Endothelial cell of umbilical vein (primary cell): Measurements from ENCODE around the gene HLA-F. TPM values are rescaled to one million over a fixed set of nuclear protein-coding genes. Genes with fewer than 3 reads are reported as not detected.
A peak's percentile ranks its signal among the peaks of the same experiment; 100 is the strongest.

Experiments
- BruUV-seq: library from RNA; stranded (reverse); fragments of 400-500 nt; replicated peaks from 2 replicates; lab custom pipeline; 2021; lab: Mats Ljungman, UMichigan
- CTCF ChIA-PET: fragments of 300-600, 350-600 bp; sonication (Branson Sonifier 250); formaldehyde crosslinking; loops from one replicate; lab custom pipeline; 2021; ENCODE audit warnings: antibody characterized with exemption, inconsistent platforms; lab: Charles Lee
- POLR2A ChIA-PET: fragments of 300-600, 350-600 bp; sonication (Branson Sonifier 250); formaldehyde crosslinking; loops from one replicate; lab custom pipeline; 2021; ENCODE audit warnings: antibody characterized with exemption, inconsistent platforms; lab: Charles Lee
- DNase-seq: peaks from one replicate; pipeline ENCODE4 v3.0.0-alpha.2; 2011; ENCODE audit warnings: low read depth, low spot score
- FAIRE-seq: peaks from 2 replicates; lab custom pipeline; 2011; peaks lifted over from hg19 to GRCh38; lab: Jason Lieb, UNC
- H2AFZ ChIP-seq: 2 replicates; pipeline ENCODE4 v1.6.0; 2012; ENCODE audit warnings: low read depth, low read length, control low read depth, inconsistent platforms
- H3K27ac ChIP-seq: 2 replicates; pipeline ENCODE4 v1.5.1; 2011; ENCODE audit warnings: low read depth, mild to moderate bottlenecking, control low read depth, low read length, moderate library complexity; ENCODE audit not compliant: insufficient read depth
- H3K27me3 ChIP-seq, 2 experiments: 2 replicates each; pipeline versions ENCODE4 v1.6.0 to v1.6.1; 2011; ENCODE audit warnings: low read length in 2 of 2, mixed read lengths in 1 of 2; ENCODE audit not compliant: control insufficient read depth in 2 of 2, insufficient read depth in 2 of 2
- H3K36me3 ChIP-seq, 2 experiments: 2 replicates in 1 of 2; 3 replicates in 1 of 2; pipeline ENCODE4 v1.5.1; 2011; ENCODE audit warnings: low read length in 2 of 2, mild to moderate bottlenecking in 1 of 2, moderate library complexity in 1 of 2; ENCODE audit not compliant: control insufficient read depth in 2 of 2, insufficient read depth in 2 of 2; ENCODE audit errors: extremely low read depth in 1 of 2
- H3K4me1 ChIP-seq: 3 replicates; pipeline ENCODE4 v1.5.1; 2011; ENCODE audit warnings: mild to moderate bottlenecking, low read length; ENCODE audit not compliant: control insufficient read depth, insufficient read depth; ENCODE audit errors: extremely low read depth
- H3K4me2 ChIP-seq: 2 replicates; pipeline ENCODE4 v1.6.1; 2011; ENCODE audit warnings: low read length, control low read depth, mixed read lengths; ENCODE audit not compliant: insufficient read depth
- H3K4me3 ChIP-seq, 3 experiments: fragments of 200-600 bp in 1 of 3; sonication (generic), shearing (Covaris generic) in 1 of 3; replicated peaks in 1 of 3; 2 replicates each; pipeline ENCODE4 v1.5.1; 2011 to 2016; ENCODE audit warnings: control low read depth in 3 of 3, low read length in 3 of 3, mild to moderate bottlenecking in 2 of 3, inconsistent platforms in 1 of 3, low read depth in 1 of 3, moderate library complexity in 1 of 3; ENCODE audit not compliant: insufficient read depth in 1 of 3
- H3K79me2 ChIP-seq: 2 replicates; pipeline ENCODE4 v1.6.0; 2012; ENCODE audit warnings: low read length, inconsistent platforms; ENCODE audit not compliant: control insufficient read depth, insufficient read depth
- H3K9ac ChIP-seq: replicated peaks from 2 replicates; pipeline ENCODE3; 2011; ENCODE audit warnings: low read length, control low read depth; ENCODE audit not compliant: insufficient read depth; ENCODE audit errors: extremely low read depth
- H3K9me1 ChIP-seq: replicated peaks from 3 replicates; pipeline ENCODE4 v1.6.0; 2011; ENCODE audit warnings: mild to moderate bottlenecking, low read length; ENCODE audit not compliant: control insufficient read depth, insufficient read depth; ENCODE audit errors: extremely low read depth
- H3K9me3 ChIP-seq: replicated peaks from 2 replicates; pipeline ENCODE4 v1.5.1; 2012; ENCODE audit warnings: low read length, inconsistent platforms; ENCODE audit not compliant: control insufficient read depth, insufficient read depth
- H4K20me1 ChIP-seq: replicated peaks from 2 replicates; pipeline ENCODE3; 2011; ENCODE audit warnings: mild to moderate bottlenecking, low read length; ENCODE audit not compliant: control insufficient read depth, insufficient read depth; ENCODE audit errors: extremely low read depth
- CTCF ChIP-seq, 2 donors: IDR thresholded peaks; 1 replicate in 1 of 2; 2 replicates in 1 of 2; pipeline ENCODE4 v1.5.1; 2011; ENCODE audit warnings: low read length in 2 of 2, mild to moderate bottlenecking in 2 of 2, moderate library complexity in 2 of 2, control low read depth in 1 of 2, inconsistent platforms in 1 of 2, low read depth in 1 of 2; ENCODE audit not compliant: insufficient read depth in 1 of 2; ENCODE audit errors: extremely low read depth in 1 of 2
- EZH2 ChIP-seq: IDR thresholded peaks from 2 replicates; pipeline ENCODE4 v1.6.1; 2012; ENCODE audit warnings: borderline replicate concordance, low read depth, mild to moderate bottlenecking, moderate library complexity, low read length, inconsistent platforms; ENCODE audit not compliant: severe bottlenecking
- FOS ChIP-seq: IDR thresholded peaks from 2 replicates; pipeline ENCODE4 v1.6.1; 2011; ENCODE audit warnings: mild to moderate bottlenecking, low read length, moderate library complexity, borderline replicate concordance; ENCODE audit not compliant: insufficient read depth
- GATA2 ChIP-seq: IDR thresholded peaks from 2 replicates; pipeline ENCODE4 v1.7.0; 2011; ENCODE audit warnings: low read depth, mild to moderate bottlenecking, moderate library complexity, mixed read lengths, low read length; ENCODE audit not compliant: insufficient read length, insufficient read depth
- JUN ChIP-seq: IDR thresholded peaks from 2 replicates; pipeline ENCODE4 v1.6.1; 2011; ENCODE audit warnings: borderline replicate concordance, low read depth; ENCODE audit not compliant: insufficient read length, insufficient read depth
- MAX ChIP-seq: IDR thresholded peaks from 2 replicates; pipeline ENCODE4 v1.6.1; 2011; ENCODE audit not compliant: insufficient read depth, insufficient read length
- MYC ChIP-seq: IDR thresholded peaks from one replicate; pipeline ENCODE4 v1.6.1; 2011; ENCODE audit warnings: mild to moderate bottlenecking, low read depth, low read length
- POLR2A ChIP-seq: IDR thresholded peaks from 2 replicates; pipeline ENCODE4 v1.6.1; 2012; ENCODE audit warnings: low read depth, mild to moderate bottlenecking, control low read depth, low read length
- POLR2AphosphoS5 ChIP-seq: IDR thresholded peaks from 2 replicates; pipeline ENCODE4 v1.6.1; 2012; ENCODE audit warnings: low read depth, mild to moderate bottlenecking, control low read depth, low read length, moderate library complexity; ENCODE audit not compliant: insufficient read depth
- dilution Hi-C: fragments of 300-500 bp; cut with MboI; formaldehyde crosslinking; loops from one replicate; pipeline ENCODE4 v1.15.0; 2019; ENCODE audit warnings: low sequenced_read_pairs; ENCODE audit not compliant: extremely low pct_ligation_motif_present
- intact Hi-C: fragments of 100-400 bp; cut with micrococcal nuclease; formaldehyde crosslinking; loops from one replicate; pipeline ENCODE4 v1.10.0; 2022
- polyA plus RNA-seq, 4 experiments: library from polyadenylated mRNA; depleted of rRNA in 3 of 4; stranded (reverse) in 3 of 4; unstranded in 1 of 4; fragments of >200 nt; gene quantifications; 2 replicates each; pipeline versions ENCODE4 v1.2.1 to v1.2.3, GENCODE V29; 2011 to 2012; ENCODE audit warnings: missing spikeins in 1 of 4
- total RNA-seq: library from RNA; stranded (reverse); gene quantifications from 2 replicates; pipeline ENCODE4 v1.2.3, GENCODE V29; 2021

HLA-F gene
- total and polyA plus RNA-seq, 2 donors (not counting 3 experiments of a cell fraction or from before 2014, with no cell fraction given) = 1.5 to 1.6 TPM

- no peaks in the 10 kb centered on the region for H3K36me3 ChIP-seq
- FAIRE-seq = no peak
- intact Hi-C loops (no loop called here), dilution Hi-C loops (no loop called here)
- H4K20me1 ChIP-seq = no peaks in the 10 kb centered on the region
- no peak for TF ChIP-seq POLR2AphosphoS5
- TF ChIP-seq JUN = no peak
- no peak for TF ChIP-seq POLR2A
- TF ChIP-seq GATA2 = no peak
- no peak for TF ChIP-seq MYC
- no peak for TF ChIP-seq FOS
- no peak for TF ChIP-seq CTCF (IDR thresholded peaks at IDR 0.05; ENCODE audit: extremely low read depth in 1 of 2, insufficient read depth in 1 of 2, low read depth in 1 of 2, low read length in 2 of 2)
- no peak for TF ChIP-seq MAX
- TF ChIP-seq EZH2 = no peak
- peaks cover 22% of the 10 kb centered on the region for H3K4me1 ChIP-seq
- H3K9me1 ChIP-seq = no peaks in the 10 kb centered on the region
- H3K79me2 ChIP-seq = no peaks in the 10 kb centered on the region
- POLR2A ChIA-PET = no interaction called here
- H3K9me3 ChIP-seq = no peaks in the 10 kb centered on the region
- CTCF ChIA-PET = interaction anchor here (1.5 kb wide), 1 partner anchor 22 kb away, joined by 5 read pairs; no protein-coding TSS in a partner anchor
- no peak overlapping the region for H3K4me2 ChIP-seq
- no peak overlapping the region for H3K27ac ChIP-seq
- H3K27me3 ChIP-seq = peaks cover 8 to 26% of the 10 kb centered on the region in 2 experiments
- no peak overlapping the region for H3K4me3 ChIP-seq
- no peak overlapping the region for H3K9ac ChIP-seq
- no TSS peak for BruUV-seq
- H2AFZ ChIP-seq = no peak overlapping the region
- DNase-seq = peak; percentile 36
Measured at GRCh38 chr6:29759457-29759856, 36.2 kb downstream of the HLA-F start.
